SK-N-SH (cell line): ENCODE data around the gene NUSAP1. TPM values are rescaled to one million over a fixed set of nuclear protein-coding genes. Genes with fewer than 3 reads are reported as not detected.

ENCODE experiments used
- CTCF ChIA-PET: fragments of 300-600, 350-600 bp; formaldehyde crosslinking; extraction: SDS; loops from one replicate; lab custom pipeline; 2021; lab: Yijun Ruan, JAX
- POLR2A ChIA-PET: fragments of 350-600 bp; sonication (Branson Sonifier 250); formaldehyde crosslinking; extraction: SDS; loops from one replicate; lab custom pipeline; 2020; ENCODE audit warnings: antibody characterized with exemption, inconsistent platforms; lab: Yijun Ruan, JAX
- DNase-seq: peaks from one replicate; pipeline ENCODE4 v3.0.0; 2012
- H2AFZ ChIP-seq: fragments of 200-600 bp; sonication (generic); 2 replicates; pipeline ENCODE4 v1.8.1; 2016; ENCODE audit warnings: antibody characterized with exemption, mild to moderate bottlenecking, low read depth
- H3F3A ChIP-seq: fragments of 200-600 bp; sonication (generic); replicated peaks from 2 replicates; pipeline ENCODE3; 2016; ENCODE audit warnings: antibody characterized with exemption, mild to moderate bottlenecking; ENCODE audit not compliant: insufficient read depth
- H3K27ac ChIP-seq, 2 experiments: fragments of 200-500 bp in 1 of 2; fragments of 200-600 bp in 1 of 2; sonication (Bioruptor generic) in 1 of 2; sonication (generic), shearing (Covaris generic) in 1 of 2; 2 replicates each; pipeline versions ENCODE4 v1.5.1 to v1.6.1; 2014 to 2016; ENCODE audit warnings: low read depth in 2 of 2, inconsistent platforms in 1 of 2, low read length in 1 of 2, mild to moderate bottlenecking in 1 of 2, mixed read lengths in 1 of 2
- H3K27me3 ChIP-seq: fragments of 200-600 bp; sonication (generic), shearing (Covaris generic); 2 replicates; pipeline ENCODE4 v1.6.1; 2016; ENCODE audit warnings: mixed run types; ENCODE audit not compliant: insufficient read depth
- H3K36me3 ChIP-seq, 2 experiments: fragments of 200-500 bp in 1 of 2; fragments of 200-600 bp in 1 of 2; sonication (Bioruptor generic) in 1 of 2; sonication (generic) in 1 of 2; replicated peaks in 1 of 2; 2 replicates each; pipeline versions ENCODE3 to v1.5.1; 2014 to 2016; ENCODE audit warnings: low read length in 1 of 2, mild to moderate bottlenecking in 1 of 2; ENCODE audit not compliant: insufficient read depth in 2 of 2, control insufficient read depth in 1 of 2
- H3K4me1 ChIP-seq, 2 experiments: fragments of 200-500 bp in 1 of 2; fragments of 200-600 bp in 1 of 2; sonication (Bioruptor generic) in 1 of 2; sonication (generic), shearing (Covaris generic) in 1 of 2; 2 replicates each; pipeline versions ENCODE4 v1.5.1 to v1.6.1; 2014 to 2016; ENCODE audit warnings: low read depth in 1 of 2, low read length in 1 of 2, mixed run types in 1 of 2; ENCODE audit not compliant: insufficient read depth in 2 of 2, control insufficient read depth in 1 of 2
- H3K4me2 ChIP-seq: fragments of 200-600 bp; sonication (generic), shearing (Covaris generic); 2 replicates; pipeline ENCODE4 v1.6.1; 2017; ENCODE audit warnings: mixed run types
- H3K4me3 ChIP-seq, 2 experiments: fragments of 200-500 bp in 1 of 2; fragments of 200-600 bp in 1 of 2; sonication (Bioruptor generic) in 1 of 2; sonication (generic), shearing (Covaris generic) in 1 of 2; 2 replicates each; pipeline versions ENCODE4 v1.5.1 to v1.8.1; 2014 to 2016; ENCODE audit warnings: low read depth in 2 of 2, inconsistent platforms in 1 of 2, low read length in 1 of 2, mild to moderate bottlenecking in 1 of 2, mixed read lengths in 1 of 2, moderate library complexity in 1 of 2
- H3K79me2 ChIP-seq: fragments of 200-600 bp; sonication (generic); 2 replicates; pipeline ENCODE4 v1.8.1; 2017; ENCODE audit warnings: mild to moderate bottlenecking; ENCODE audit not compliant: insufficient read depth
- H3K9ac ChIP-seq: fragments of 200-600 bp; sonication (generic); 2 replicates; pipeline ENCODE4 v1.6.1; 2017; ENCODE audit warnings: mixed run types
- H3K9me2 ChIP-seq: fragments of 200-600 bp; sonication (generic); 2 replicates; pipeline ENCODE4 v1.6.1; 2017; ENCODE audit warnings: mixed run types
- H3K9me3 ChIP-seq: fragments of 200-600 bp; sonication (generic); 2 replicates; pipeline ENCODE4 v1.6.1; 2017; ENCODE audit warnings: mixed run types, mild to moderate bottlenecking, moderate library complexity
- H4K20me1 ChIP-seq: fragments of 200-600 bp; sonication (generic); 2 replicates; pipeline ENCODE4 v1.6.1; 2017; ENCODE audit warnings: mild to moderate bottlenecking, mixed run types; ENCODE audit not compliant: insufficient read depth
- CTCF ChIP-seq: fragments of 200-600 bp; sonication (generic); IDR thresholded peaks from 2 replicates; pipeline ENCODE4 v1.6.1; 2017; ENCODE audit warnings: antibody characterized with exemption, mild to moderate bottlenecking, moderate library complexity
- FOXM1 ChIP-seq: IDR thresholded peaks from 2 replicates; pipeline ENCODE4 v1.4.0; 2012; ENCODE audit warnings: low read depth, mild to moderate bottlenecking
- GABPA ChIP-seq: IDR thresholded peaks from 2 replicates; pipeline ENCODE4 v1.4.0; 2012; ENCODE audit warnings: low read depth, mild to moderate bottlenecking
- JUND ChIP-seq: IDR thresholded peaks from 2 replicates; pipeline ENCODE4 v1.4.0; 2012
- MAX ChIP-seq: IDR thresholded peaks from 2 replicates; pipeline ENCODE4 v1.4.0; 2012; ENCODE audit warnings: low read depth
- MEF2A ChIP-seq: IDR thresholded peaks from 2 replicates; pipeline ENCODE4 v1.4.0; 2012; ENCODE audit warnings: low read depth, borderline replicate concordance
- MXI1 ChIP-seq: IDR thresholded peaks from 2 replicates; pipeline ENCODE4 v1.6.1; 2012; ENCODE audit warnings: mild to moderate bottlenecking, low read depth, low read length, improper control_type of control experiment
- NFIC ChIP-seq: IDR thresholded peaks from 2 replicates; pipeline ENCODE4 v1.4.0; 2012; ENCODE audit warnings: borderline replicate concordance
- NRF1 ChIP-seq: IDR thresholded peaks from 2 replicates; pipeline ENCODE4 v1.6.1; 2012; ENCODE audit warnings: low read depth, mild to moderate bottlenecking, low read length
- PBX3 ChIP-seq: IDR thresholded peaks from 2 replicates; pipeline ENCODE4; 2012
- POLR2AphosphoS5 ChIP-seq: IDR thresholded peaks from 2 replicates; pipeline ENCODE4 v1.6.1; 2012; ENCODE audit warnings: low read depth, low read length
- RAD21 ChIP-seq: IDR thresholded peaks from 2 replicates; pipeline ENCODE4 v1.6.1; 2012; ENCODE audit warnings: mild to moderate bottlenecking, low read length
- REST ChIP-seq: IDR thresholded peaks from 2 replicates; pipeline ENCODE4 v1.6.1; 2012; ENCODE audit warnings: mild to moderate bottlenecking, low read depth, low read length, moderate library complexity
- SMC3 ChIP-seq: IDR thresholded peaks from 2 replicates; pipeline ENCODE4 v1.6.1; 2012; ENCODE audit warnings: low read depth, low read length, improper control_type of control experiment
- TAF1 ChIP-seq: IDR thresholded peaks from 2 replicates; pipeline ENCODE4 v1.6.1; 2012; ENCODE audit warnings: low read depth, mild to moderate bottlenecking, low read length, moderate library complexity, borderline replicate concordance
- TCF12 ChIP-seq: IDR thresholded peaks from 2 replicates; pipeline ENCODE4 v1.4.0; 2012
- TEAD4 ChIP-seq: IDR thresholded peaks from 2 replicates; pipeline ENCODE4 v1.4.0; 2012; ENCODE audit warnings: mild to moderate bottlenecking, borderline replicate concordance; ENCODE audit not compliant: insufficient read depth
- USF1 ChIP-seq: IDR thresholded peaks from 2 replicates; pipeline ENCODE4 v1.4.0; 2012; ENCODE audit warnings: low read depth, borderline replicate concordance
- YY1 ChIP-seq: IDR thresholded peaks from 2 replicates; pipeline ENCODE4 v1.4.0; 2012; ENCODE audit warnings: low read depth, mild to moderate bottlenecking
- WGBS: methylation state at CpG from one replicate; pipeline ENCODE4 v1.1.6; 2017; ENCODE audit warnings: low lambda C conversion rate; 5-methylcytosine and 5-hydroxymethylcytosine counted together
- polyA plus RNA-seq, 3 experiments: library from polyadenylated mRNA; depleted of rRNA; stranded (reverse); fragments of >200 nt; gene quantifications; 2 replicates each; pipeline ENCODE4 v1.2.3, GENCODE V29; 2012

Gene NUSAP1
- polyA plus RNA-seq, 1 of the 3 experiments (the other 2 are of a cell fraction): 41.1 TPM

GRCh38 chr15:41416128-41416741 lies 83.6 kb downstream of the NUSAP1 start:
- peaks cover 61% of the 10 kb centered on the region for H3K79me2 ChIP-seq
- no peaks in the 10 kb centered on the region for H3K9me3 ChIP-seq
- CTCF ChIA-PET: no interaction called here
- WGBS: 30% methylated on average over 20 of the region's 20 CpGs
- no peak for DNase-seq
- H2AFZ ChIP-seq: peak overlapping the region; percentile 100
- peak overlapping the region; percentile 79 to 100 for H3K4me3 ChIP-seq
- H3K27ac ChIP-seq: peak overlapping the region; percentile 65 to 77
- no peaks in the 10 kb centered on the region for H3K36me3 ChIP-seq
- H3F3A ChIP-seq: peaks cover 12% of the 10 kb centered on the region
- H4K20me1 ChIP-seq: peaks cover 38% of the 10 kb centered on the region
- H3K9ac ChIP-seq: peak overlapping the region; percentile 92
- TF ChIP-seq CTCF (no peak), TEAD4 (no peak), JUND (no peak), USF1 (no peak), NRF1 (no peak), SMC3 (no peak), FOXM1 (no peak), TAF1 (no peak), YY1 (no peak)
- H3K4me1 ChIP-seq: peaks cover 6 to 14% of the 10 kb centered on the region in 2 experiments; a peak in 3 of 4 replicates
- H3K27me3 ChIP-seq: no peaks in the 10 kb centered on the region
- POLR2A ChIA-PET: interaction anchor here (0.5 kb wide), 2 partner anchors 170 to 320 kb away, joined by 3 to 5 read pairs; no protein-coding TSS in a partner anchor
- H3K4me2 ChIP-seq: peak overlapping the region; percentile 93
- H3K9me2 ChIP-seq: no peaks in the 10 kb centered on the region

GRCh38 chr15:41416742-41417417 lies 84.2 kb downstream of the NUSAP1 start, which contains the start of gene RTF1:
TSS of gene RTF1 (plus strand) at chr15:41417095. CDS start at chr15:41417116, 21 bp downstream.
- peaks cover 67% of the 10 kb centered on the region for H3K79me2 ChIP-seq
- POLR2A ChIA-PET: interaction anchor here (0.5 kb wide), 1 partner anchor 319 kb away, joined by 5 read pairs; no protein-coding TSS in a partner anchor
- 3% methylated on average over 17 of the region's 74 CpGs for WGBS
- TF ChIP-seq TAF1 (peak; percentile 80; the same call in 1 of the 2 replicates), MXI1 (peak; percentile 98), TCF12 (peak; percentile 22; the same call in 1 of the 2 replicates), POLR2AphosphoS5 (peak; percentile 86), PBX3 (no peak), NFIC (no peak), MAX (peak; percentile 93), RAD21 (no peak), NRF1 (peak; percentile 49), MEF2A (no peak), GABPA (no peak), REST (0 out of 2 replicates have a peak, but pooled peaks have one; percentile 21)

More at GRCh38 chr15:41416742-41417417, 84.2 kb downstream of the NUSAP1 start, which contains the start of gene RTF1:
- Histone ChIP-seq H3K27me3 (no peaks in the 10 kb centered on the region), H3F3A (peaks cover 12% of the 10 kb centered on the region), H3K36me3 (no peaks in the 10 kb centered on the region), H2AFZ (peak within 1 kb of the TSS; percentile 100), H3K9ac (peak within 1 kb of the TSS; percentile 92), H3K4me1 (peaks cover 6 to 14% of the 10 kb centered on the region in 2 experiments; a peak in 3 of 4 replicates), H3K27ac (peak within 1 kb of the TSS; percentile 65 to 77), H3K4me3 (peak within 1 kb of the TSS; percentile 79 to 100), H3K9me3 (no peaks in the 10 kb centered on the region), H4K20me1 (peaks cover 43% of the 10 kb centered on the region), H3K4me2 (peak within 1 kb of the TSS; percentile 93), H3K9me2 (no peaks in the 10 kb centered on the region)
- DNase-seq: peak; percentile 99
- CTCF ChIA-PET: no interaction called here
